Retinal pigment epithelial cell (primary cell): ENCODE results near the gene UBIAD1.
A peak's percentile ranks its signal among the peaks of the same experiment; 100 is the strongest.
"Not testable (repeated sequence)": the region's sequence is repeated elsewhere in the genome, so short reads cannot be mapped to it uniquely, and the experiment has no call there.

Source experiments
- DNase-seq: peaks from one replicate; pipeline ENCODE4 v3.0.0-alpha.2; 2010; ENCODE audit warnings: low read depth
- H3K4me3 ChIP-seq: 2 replicates; pipeline ENCODE4 v1.5.1; 2011; ENCODE audit warnings: mild to moderate bottlenecking, low read length, control low read depth, moderate library complexity
- CTCF ChIP-seq: conservative IDR thresholded peaks from 2 replicates; pipeline ENCODE4 v1.5.1; 2011; ENCODE audit warnings: low read depth, low read length, control low read depth, inconsistent platforms

Gene UBIAD1

DNA sequence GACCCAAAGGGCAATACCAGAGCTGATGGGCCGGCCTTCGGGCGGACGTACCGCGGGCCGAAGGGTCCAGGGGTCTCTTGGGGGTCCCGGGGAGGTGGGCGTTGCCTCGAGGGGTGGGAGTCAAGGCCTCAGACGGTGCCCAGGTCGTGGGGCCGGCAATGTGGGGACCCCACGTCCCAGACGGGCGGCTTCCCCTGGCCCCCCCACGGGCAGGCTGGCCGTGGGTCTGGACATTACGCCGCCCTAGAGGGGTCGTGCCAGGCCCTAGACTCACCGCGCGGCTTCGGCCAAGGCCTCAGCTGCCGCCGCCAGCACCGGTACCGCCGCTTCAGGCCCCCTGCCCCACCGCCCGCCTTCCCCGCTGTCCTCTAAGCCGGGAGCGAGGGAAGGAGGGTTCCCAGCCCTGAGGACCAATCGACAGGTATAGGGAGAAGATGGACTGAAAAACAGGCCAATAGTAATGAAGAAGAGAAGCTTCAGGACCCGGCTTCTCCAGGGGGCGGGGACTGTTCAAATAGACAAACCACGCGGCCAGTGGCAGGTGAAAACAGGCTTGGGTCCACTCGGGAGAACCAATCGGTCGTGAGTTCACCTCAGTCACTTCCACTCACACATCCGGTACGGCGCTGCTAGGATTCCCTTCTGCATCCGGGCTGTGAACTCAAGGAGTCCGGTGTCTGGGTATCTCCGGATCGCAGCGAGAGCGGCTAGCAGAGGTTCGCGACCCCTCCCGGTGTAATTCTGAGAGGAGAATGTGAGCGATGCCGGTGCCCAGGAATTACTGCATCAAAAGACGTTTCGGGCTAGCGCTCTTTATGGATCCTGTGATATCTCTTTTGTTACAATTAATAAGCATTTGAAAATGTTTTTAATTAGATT, 10.6 kb upstream of the UBIAD1 start, which contains the start of gene MTOR:
MTOR (minus strand) TSS at position 381 of the 879 bp plus-strand sequence. CDS start 3,142 bp downstream, outside the sequence.
- peak; percentile 20 for TF ChIP-seq CTCF
- peak; percentile 99 for DNase-seq

GRCh38 chr1:11266268-11267074, 6.5 kb upstream of the UBIAD1 start:
- TF ChIP-seq CTCF = no peak
- no peak overlapping the region for H3K4me3 ChIP-seq
- DNase-seq = no peak

More for the DNA sequence above, 10.6 kb upstream of the UBIAD1 start, which contains the start of gene MTOR:
- H3K4me3 ChIP-seq = peak within 1 kb of the TSS; percentile 89

- DNase-seq, H3K4me3 ChIP-seq: not testable (repeated sequence)
These were observed 5.4 kb upstream of the UBIAD1 start for GRCh38 chr1:11267350-11268337.

DNA sequence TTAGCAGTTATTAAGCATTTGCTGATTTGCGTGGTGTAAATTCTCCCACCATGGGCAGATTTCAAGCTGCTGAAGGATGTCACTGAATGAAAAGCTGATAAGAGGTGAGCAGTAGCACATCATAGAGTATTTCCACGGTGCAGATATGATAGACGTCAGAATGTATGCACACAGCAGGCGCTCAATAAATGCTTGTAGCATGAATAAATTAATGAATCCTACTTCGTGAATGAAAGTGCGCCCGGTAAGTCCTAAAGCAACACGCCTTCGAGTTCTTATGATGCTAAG, 510 bp upstream of the UBIAD1 start:
- no peak for DNase-seq
- H3K4me3 ChIP-seq = peak overlapping the region; percentile 2
- no peak for TF ChIP-seq CTCF

GRCh38 chr1:11273595-11274234, 717 bp downstream of the UBIAD1 start:
- peak overlapping the region; percentile 87 for H3K4me3 ChIP-seq
- no peak for TF ChIP-seq CTCF
- no peak for DNase-seq

DNA sequence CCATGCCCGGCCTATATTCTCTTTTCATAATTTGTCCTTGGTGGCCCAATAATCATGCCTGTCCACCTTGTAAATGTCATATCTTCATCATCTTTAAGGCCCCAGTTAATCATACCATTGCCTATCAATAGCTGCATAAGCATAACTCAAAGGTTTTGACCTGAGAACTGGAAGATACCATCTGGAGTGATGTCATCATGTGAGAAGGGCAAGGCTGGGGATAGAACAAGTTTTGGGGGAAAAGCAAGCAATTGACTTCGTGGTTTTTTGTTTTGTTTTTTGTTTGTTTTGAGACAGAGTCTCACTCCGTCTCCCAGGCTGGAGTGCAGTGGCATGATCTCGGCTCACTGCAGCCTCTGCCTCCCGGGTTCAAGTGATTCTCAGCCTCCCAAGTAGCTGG, 6.2 kb downstream of the UBIAD1 start:
- DNase-seq = no peak
- H3K4me3 ChIP-seq = no peak overlapping the region
- no peak for TF ChIP-seq CTCF
